ENCODE results near the gene EFNA5. TPM values are rescaled to one million over a fixed set of nuclear protein-coding genes. Genes with fewer than 3 reads are reported as not detected.
"Not testable (repeated sequence)": the region's sequence is repeated elsewhere in the genome, so short reads cannot be mapped to it uniquely, and the experiment has no call there.

Gene EFNA5
- total RNA-seq, 1 donor from 2014 or later: 9.2 TPM

DNA sequence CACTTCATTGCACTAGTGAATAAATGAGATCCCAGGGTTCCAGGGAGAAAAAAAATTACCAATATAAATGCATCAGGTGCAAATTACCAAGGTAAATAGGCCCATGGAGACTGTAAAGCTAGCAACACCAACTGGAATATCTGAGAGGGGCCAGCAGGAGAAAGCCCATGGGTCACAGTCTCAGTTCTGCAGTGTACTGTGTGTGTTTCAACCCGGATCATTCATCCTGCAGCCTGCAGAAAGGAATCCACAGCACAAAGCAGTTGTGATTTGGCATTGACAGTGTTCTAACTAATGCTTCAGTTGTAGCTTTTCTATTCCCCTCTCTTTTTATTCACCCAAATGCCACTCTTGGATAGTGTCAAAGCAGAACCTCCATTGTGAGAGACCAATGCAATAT is 171.0 kb downstream of the EFNA5 start:
- no peak for DNase-seq (ENCODE audit: low spot score)

- no peak for DNase-seq (ENCODE audit: low spot score)
Measured at GRCh38 chr5:107499237-107499636, 171.5 kb downstream of the EFNA5 start.

DNA sequence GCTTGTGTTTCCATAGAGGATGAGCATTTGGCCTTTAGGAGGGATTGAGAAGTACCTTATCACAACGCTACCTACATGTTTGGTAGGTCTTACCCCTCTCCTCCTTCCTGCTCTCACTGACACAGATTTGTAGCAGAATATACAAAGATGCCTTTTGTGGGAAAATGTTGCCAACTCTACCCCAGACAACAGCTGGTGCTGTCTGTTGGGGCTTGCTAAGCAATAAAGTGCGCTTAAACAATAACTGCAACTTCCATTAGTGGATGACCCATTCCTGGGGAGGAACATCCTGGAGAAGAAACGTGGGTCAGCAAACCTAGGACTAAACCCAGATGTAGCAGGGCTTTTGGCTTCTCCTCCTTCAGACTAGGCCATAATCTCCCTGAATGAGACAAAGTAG is 174.3 kb downstream of the EFNA5 start:
- DNase-seq (ENCODE audit: low spot score): no peak

- DNase-seq (ENCODE audit: low spot score): not testable (repeated sequence)
Measured at GRCh38 chr5:107494129-107494528, 176.6 kb downstream of the EFNA5 start.

GRCh38 chr5:107487056-107487542 is 183.6 kb downstream of the EFNA5 start:
- DNase-seq (ENCODE audit: low spot score): no peak

DNA sequence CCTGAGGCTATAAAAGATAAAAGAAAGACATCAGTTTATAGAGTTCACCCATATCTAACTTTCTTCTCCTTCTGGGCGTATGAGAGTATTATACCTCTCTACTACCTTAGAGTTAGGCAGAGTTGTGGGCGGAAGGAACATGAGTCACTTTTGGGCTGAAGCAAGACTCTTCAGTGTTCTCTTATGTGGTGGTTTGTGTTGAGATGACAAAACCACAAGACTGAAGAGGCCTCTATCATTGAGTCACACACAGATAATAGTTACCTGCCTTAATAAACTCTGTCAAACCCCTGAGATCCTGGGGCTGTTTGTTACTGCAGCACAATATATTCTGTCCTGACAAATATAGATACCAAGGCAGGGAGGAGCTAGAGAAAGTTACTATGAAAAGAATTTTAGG is 184.2 kb downstream of the EFNA5 start:
- DNase-seq (ENCODE audit: low spot score): no peak

GRCh38 chr5:107485184-107485583 is 185.6 kb downstream of the EFNA5 start:
- DNase-seq (ENCODE audit: low spot score): no peak

DNA sequence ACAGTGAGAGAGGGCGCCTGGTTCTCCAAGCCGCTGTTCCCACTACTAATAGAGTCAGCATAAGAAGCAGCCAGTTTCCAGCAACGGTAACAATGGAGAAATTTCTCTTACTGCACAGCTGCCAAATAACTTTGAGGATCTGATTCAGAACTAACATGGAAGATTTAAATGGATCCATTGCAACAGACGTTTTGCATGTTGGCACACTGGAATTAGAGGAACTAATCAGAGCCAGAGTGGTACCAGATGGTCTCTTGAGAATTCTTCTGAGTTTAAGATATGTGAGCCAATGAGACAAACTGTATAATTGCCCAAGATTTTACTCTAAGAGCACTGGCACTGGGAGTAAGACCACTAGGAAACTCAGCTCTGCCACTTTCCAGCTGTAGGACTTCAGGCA is 186.5 kb downstream of the EFNA5 start:
- DNase-seq (ENCODE audit: low spot score): no peak

- no peak for DNase-seq (ENCODE audit: low spot score)
Measured at GRCh38 chr5:107483231-107484024, 187.3 kb downstream of the EFNA5 start.

DNA sequence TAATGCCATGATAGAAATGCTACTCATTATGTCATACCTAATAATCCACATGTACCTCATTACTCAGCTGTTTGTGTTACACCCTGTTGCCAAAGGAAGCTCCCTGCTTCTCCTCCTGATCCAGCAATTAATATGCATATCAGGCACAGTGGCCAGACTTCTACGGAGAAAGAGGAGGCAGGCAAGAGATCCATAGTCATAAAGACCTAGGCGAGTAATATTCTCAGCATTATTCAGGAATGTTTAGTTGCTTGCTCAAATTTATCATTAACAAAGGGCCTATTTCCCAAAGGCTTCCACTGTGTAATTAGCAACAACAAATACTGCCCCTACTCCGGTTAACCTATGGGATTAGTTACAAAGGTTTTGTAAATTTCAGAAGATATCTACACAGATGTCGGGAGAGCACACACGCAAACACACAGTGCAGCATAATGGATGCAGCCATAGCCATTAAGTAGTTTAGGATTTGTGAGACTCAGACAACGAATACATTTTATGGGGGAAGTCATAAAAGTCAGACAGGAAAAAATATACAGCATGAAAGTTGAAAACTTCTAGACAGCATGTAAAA is 192.6 kb downstream of the EFNA5 start:
- DNase-seq (ENCODE audit: low spot score): no peak

- DNase-seq (ENCODE audit: low spot score): no peak
Measured at GRCh38 chr5:107477492-107477891, 193.2 kb downstream of the EFNA5 start.

DNA sequence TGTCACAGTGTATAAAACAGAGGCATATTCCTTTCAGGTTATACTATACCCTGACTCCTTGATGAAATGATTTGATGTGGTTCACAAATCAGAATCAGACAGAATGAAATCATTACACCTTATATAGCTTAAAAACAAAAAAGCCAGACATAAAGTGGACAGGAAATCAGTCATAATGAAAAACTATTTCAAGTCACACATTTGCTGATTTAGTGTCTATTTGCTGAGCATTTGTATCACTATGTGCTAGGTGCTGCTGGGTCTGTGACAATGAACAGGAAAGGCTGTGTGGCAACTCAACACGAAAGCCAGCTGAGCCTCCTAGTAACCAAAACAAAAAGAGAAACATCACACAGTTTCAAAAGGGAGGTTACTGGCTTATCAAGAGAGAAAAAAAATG is 194.0 kb downstream of the EFNA5 start:
- no peak for DNase-seq (ENCODE audit: low spot score)

GRCh38 chr5:107474716-107475489 is 195.8 kb downstream of the EFNA5 start:
- no peak for DNase-seq (ENCODE audit: low spot score)

GRCh38 chr5:107474361-107474715 is 196.4 kb downstream of the EFNA5 start:
- DNase-seq (ENCODE audit: low spot score): no peak

- DNase-seq (ENCODE audit: low spot score): no peak
Measured at GRCh38 chr5:107472620-107473064, 198.1 kb downstream of the EFNA5 start.

DNA sequence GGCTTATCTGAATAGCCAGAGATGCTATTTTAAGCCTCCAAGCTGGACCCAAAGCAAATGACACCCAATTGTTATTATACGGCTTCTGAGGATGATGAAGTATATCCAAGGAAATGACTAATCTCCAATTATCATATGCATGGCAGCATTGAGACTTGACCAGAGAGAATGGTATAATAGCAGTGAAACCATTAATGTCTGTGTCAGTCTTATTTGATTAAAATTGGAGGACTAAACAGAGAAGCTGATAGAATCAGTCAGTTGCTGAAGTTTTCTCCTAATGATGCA is 200.5 kb downstream of the EFNA5 start:
- DNase-seq (ENCODE audit: low spot score): no peak

DNA sequence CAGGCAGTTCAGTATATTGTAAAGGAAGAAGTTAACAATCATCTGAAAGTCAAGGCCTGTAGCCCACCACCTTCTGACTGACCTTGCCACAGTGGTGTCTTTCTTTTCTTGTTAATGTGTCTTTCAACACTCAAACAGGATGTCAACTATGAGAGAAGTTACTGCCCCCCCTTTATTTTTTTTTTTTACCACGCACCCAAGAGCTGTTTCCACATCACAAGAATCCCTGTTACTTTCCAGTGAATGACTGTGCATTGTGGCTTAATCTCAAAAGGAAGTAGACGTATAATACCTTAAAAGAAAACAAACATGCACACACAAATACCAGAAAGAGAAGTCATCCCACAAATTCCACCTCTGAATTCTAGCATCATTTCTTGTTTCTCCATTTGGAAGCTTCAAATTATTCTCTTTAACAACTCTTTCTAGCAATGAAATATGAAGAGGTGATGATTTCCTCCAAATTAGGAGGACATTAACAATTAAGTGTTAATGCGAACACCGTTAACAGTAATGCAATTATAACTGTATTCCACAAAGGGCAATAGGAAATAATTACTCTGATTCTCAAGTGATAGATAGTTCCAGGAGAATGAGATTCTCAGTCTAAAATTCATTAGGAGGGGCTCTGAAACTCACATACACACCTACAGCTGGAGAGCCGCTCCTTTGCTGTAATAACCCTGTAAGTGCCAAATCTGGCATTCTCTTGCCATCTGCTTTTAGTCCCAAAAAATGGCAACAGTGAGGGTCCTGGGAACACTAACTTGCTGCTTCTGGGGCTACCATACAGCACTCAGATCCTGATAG is 201.0 kb downstream of the EFNA5 start:
- no peak for DNase-seq (ENCODE audit: low spot score)

DNA sequence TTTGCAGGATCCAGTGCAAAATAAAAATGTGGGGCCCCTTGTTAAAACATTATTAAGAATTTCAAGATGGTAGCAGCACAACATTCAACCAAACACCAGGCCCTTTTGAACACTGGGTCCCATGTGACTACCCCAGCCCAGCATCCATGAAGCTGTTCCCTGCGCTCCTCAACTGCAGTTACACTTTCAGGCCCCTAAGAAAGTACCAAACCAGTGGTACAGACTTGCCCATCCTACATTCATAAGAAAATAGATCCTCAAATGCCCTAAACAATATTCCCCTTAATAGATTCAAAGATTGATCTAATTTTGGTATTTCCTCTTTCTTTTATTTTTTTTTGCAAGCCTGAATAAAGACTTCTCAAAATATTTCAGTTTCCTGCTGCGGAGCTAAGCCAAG is 201.7 kb downstream of the EFNA5 start:
- no peak for DNase-seq (ENCODE audit: low spot score)

DNA sequence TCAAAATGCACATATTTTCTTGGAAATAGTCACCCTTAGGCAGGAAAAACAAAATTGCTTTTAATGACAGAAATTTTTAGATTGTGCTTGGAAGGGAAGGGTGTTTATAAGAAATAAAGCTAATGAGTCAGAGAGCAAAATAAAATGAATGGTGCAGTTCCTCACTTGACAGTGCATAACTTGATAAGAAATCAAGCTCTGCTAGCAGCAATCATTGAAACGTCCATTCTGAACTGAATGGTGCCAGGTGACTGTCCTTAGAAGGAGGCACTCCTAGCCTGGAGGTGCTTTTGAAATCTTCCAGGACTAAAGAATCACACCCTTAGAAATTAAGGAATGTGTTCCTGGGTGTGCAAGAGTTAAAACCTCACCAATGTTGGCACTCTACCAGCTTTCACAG is 202.5 kb downstream of the EFNA5 start:
- DNase-seq (ENCODE audit: low spot score): no peak

- DNase-seq (ENCODE audit: low spot score): no peak
Measured at GRCh38 chr5:107467137-107467932, 203.4 kb downstream of the EFNA5 start.

Data from mesenteric fat pad (tissue), 1 donor.